Osteoblast (primary cell): ENCODE measurements around the gene LNX2. TPM values are rescaled to one million over a fixed set of nuclear protein-coding genes. Genes with fewer than 3 reads are reported as not detected.
A peak's percentile ranks its signal among the peaks of the same experiment; 100 is the strongest.

ENCODE experiments used
- DNase-seq: peaks from one replicate; pipeline ENCODE4 v3.0.0; 2011; ENCODE audit warnings: low spot score, mixed read lengths; ENCODE audit not compliant: insufficient read length; ENCODE audit errors: missing footprints
- H2AFZ ChIP-seq: 2 replicates; pipeline ENCODE4 v1.6.0; 2011; ENCODE audit warnings: mild to moderate bottlenecking, low read length
- H3K27ac ChIP-seq: 2 replicates; pipeline ENCODE4 v1.5.1; 2011; ENCODE audit warnings: mild to moderate bottlenecking, low read depth, low read length, moderate library complexity
- H3K27me3 ChIP-seq: 2 replicates; pipeline ENCODE4 v1.6.0; 2012; ENCODE audit warnings: mild to moderate bottlenecking, control low read depth, inconsistent platforms, low read length, moderate library complexity; ENCODE audit not compliant: insufficient read depth
- H3K36me3 ChIP-seq: 2 replicates; pipeline ENCODE4 v1.5.1; 2011; ENCODE audit warnings: mild to moderate bottlenecking, low read length, control low read depth, moderate library complexity; ENCODE audit not compliant: insufficient read depth
- H3K4me1 ChIP-seq: 2 replicates; pipeline ENCODE4 v1.5.1; 2011; ENCODE audit warnings: mild to moderate bottlenecking, low read length, control low read depth, moderate library complexity; ENCODE audit not compliant: insufficient read depth
- H3K4me2 ChIP-seq: 2 replicates; pipeline ENCODE4 v1.6.0; 2011; ENCODE audit warnings: mild to moderate bottlenecking, low read length; ENCODE audit not compliant: insufficient read depth
- H3K4me3 ChIP-seq: fragments of 200-600 bp; sonication (generic); 3 replicates; pipeline ENCODE4 v1.5.1; 2012; ENCODE audit warnings: mild to moderate bottlenecking, low read length, inconsistent platforms; ENCODE audit not compliant: insufficient read depth
- H3K79me2 ChIP-seq: 2 replicates; pipeline ENCODE4 v1.6.0; 2012; ENCODE audit warnings: mild to moderate bottlenecking, low read length, control low read depth, inconsistent platforms; ENCODE audit not compliant: insufficient read depth
- H3K9me3 ChIP-seq: 2 replicates; pipeline ENCODE4 v1.5.1; 2011; ENCODE audit warnings: low read depth, low read length, control low read depth
- H4K20me1 ChIP-seq: 2 replicates; pipeline ENCODE4 v1.6.0; 2012; ENCODE audit warnings: mild to moderate bottlenecking, low read length, control low read depth; ENCODE audit not compliant: insufficient read depth
- total RNA-seq: library from RNA; depleted of rRNA; stranded (reverse); fragments of >200 nt; gene quantifications from 2 replicates; pipeline ENCODE4 v1.2.3, GENCODE V29; 2012
- TF ChIP-seq, protein P1 (sequence below): IDR thresholded peaks from 2 replicates; pipeline ENCODE4 v1.5.1; 2011; ENCODE audit warnings: mild to moderate bottlenecking, low read depth, low read length, moderate library complexity; ENCODE audit errors: extremely low read depth

Gene LNX2
- total RNA-seq, 1 donor, result 15.2 TPM

DNA sequence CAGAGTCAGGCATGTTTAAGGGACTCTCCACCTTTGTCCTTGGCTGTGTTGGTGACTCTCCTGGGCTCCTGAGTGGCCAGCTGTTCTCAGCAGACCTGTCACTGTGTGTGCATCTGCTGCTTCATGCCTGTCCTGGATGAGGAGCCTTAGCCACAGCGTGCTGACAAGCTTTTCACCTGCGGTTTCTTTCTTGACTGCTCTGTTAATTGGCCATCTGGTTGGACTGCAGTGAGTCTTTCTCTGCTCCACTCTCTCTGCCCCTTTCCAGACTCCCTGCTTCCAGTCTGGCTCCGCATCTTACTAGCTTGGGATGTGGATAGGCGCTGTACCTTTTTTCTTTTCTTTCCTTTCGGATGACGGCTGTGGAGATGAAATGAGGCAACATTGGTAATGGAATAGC, 40.2 kb upstream of the LNX2 start:
- TF ChIP-seq, protein P1, sequence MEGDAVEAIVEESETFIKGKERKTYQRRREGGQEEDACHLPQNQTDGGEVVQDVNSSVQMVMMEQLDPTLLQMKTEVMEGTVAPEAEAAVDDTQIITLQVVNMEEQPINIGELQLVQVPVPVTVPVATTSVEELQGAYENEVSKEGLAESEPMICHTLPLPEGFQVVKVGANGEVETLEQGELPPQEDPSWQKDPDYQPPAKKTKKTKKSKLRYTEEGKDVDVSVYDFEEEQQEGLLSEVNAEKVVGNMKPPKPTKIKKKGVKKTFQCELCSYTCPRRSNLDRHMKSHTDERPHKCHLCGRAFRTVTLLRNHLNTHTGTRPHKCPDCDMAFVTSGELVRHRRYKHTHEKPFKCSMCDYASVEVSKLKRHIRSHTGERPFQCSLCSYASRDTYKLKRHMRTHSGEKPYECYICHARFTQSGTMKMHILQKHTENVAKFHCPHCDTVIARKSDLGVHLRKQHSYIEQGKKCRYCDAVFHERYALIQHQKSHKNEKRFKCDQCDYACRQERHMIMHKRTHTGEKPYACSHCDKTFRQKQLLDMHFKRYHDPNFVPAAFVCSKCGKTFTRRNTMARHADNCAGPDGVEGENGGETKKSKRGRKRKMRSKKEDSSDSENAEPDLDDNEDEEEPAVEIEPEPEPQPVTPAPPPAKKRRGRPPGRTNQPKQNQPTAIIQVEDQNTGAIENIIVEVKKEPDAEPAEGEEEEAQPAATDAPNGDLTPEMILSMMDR, result no peak
- H3K4me3 ChIP-seq, result no peak overlapping the region
- no peak overlapping the region for H3K4me2 ChIP-seq
- H4K20me1 ChIP-seq, result peaks cover 15% of the 10 kb centered on the region
- no peaks in the 10 kb centered on the region for H3K36me3 ChIP-seq
- H3K4me1 ChIP-seq, result peaks cover 16% of the 10 kb centered on the region
- peaks cover 8% of the 10 kb centered on the region for H3K79me2 ChIP-seq
- DNase-seq, result no peak
- no peak overlapping the region for H2AFZ ChIP-seq
- no peaks in the 10 kb centered on the region for H3K27me3 ChIP-seq
- no peak overlapping the region for H3K27ac ChIP-seq
- no peaks in the 10 kb centered on the region for H3K9me3 ChIP-seq

DNA sequence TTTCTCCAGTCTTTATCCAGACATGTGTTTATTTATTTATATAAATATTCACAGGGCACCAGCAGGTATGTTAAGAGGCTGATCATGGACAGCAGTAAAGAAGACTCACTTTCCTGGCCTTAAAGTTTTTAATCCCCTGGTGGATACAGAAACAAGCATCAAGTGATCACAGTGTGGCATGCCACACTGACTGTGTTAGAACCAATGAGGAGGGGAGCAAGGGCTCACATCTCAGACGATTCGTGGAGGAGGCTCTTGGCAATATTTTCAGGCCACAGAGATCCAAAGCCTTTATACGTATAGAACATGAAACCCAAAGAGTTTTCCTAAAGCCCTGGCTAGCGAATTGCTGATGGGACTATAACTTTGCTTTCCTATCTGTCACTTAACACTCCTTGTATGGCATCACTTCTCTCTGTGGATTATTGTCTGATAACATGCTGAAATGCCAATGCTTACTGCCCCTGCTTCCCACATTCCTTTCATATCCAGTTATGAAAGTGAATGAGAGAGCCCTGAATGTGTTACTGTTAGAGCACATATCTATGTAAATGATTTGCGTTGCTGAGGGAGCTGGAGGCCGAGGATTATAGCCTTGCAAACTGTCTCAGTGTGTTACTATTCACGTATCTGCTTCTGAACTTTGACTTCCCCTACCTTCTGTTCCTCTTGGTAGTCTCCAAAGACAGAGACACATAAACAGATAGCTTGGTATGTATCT, 39.0 kb upstream of the LNX2 start:
- DNase-seq, result no peak
- H3K79me2 ChIP-seq, result peaks cover 14% of the 10 kb centered on the region

DNA sequence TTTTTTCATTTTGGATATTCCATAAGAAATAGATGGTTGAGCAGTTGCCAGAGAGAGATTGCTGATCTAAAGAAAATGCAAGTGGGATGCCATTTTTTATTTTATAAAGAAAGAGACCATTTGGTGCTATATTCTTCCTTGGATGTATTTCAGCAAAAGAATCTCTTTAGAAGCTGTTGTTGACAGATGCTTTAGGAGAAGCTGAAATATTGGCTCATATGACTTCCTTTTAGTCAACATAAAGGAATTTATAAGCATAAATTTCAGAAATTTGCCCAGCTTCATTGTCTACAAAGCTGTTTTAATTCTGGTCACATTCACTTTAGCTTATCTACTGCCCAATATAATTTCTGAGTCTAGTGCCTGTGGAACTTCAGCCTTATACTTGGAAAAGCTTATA, 38.2 kb upstream of the LNX2 start:
- Histone ChIP-seq H3K4me3 (no peak overlapping the region), H2AFZ (no peak overlapping the region), H3K4me2 (no peak overlapping the region), H3K27me3 (no peaks in the 10 kb centered on the region), H3K4me1 (peaks cover 16% of the 10 kb centered on the region), H3K79me2 (peaks cover 14% of the 10 kb centered on the region), H3K36me3 (no peaks in the 10 kb centered on the region), H4K20me1 (peaks cover 18% of the 10 kb centered on the region), H3K9me3 (no peaks in the 10 kb centered on the region), H3K27ac (peak overlapping the region; percentile 43)
- TF ChIP-seq, protein P1, result no peak
- DNase-seq, result no peak

More for the DNA sequence above, 39.0 kb upstream of the LNX2 start:
- TF ChIP-seq, protein P1, result no peak
- Histone ChIP-seq H3K4me3 (no peak overlapping the region), H2AFZ (no peak overlapping the region), H3K4me2 (no peak overlapping the region), H4K20me1 (peaks cover 18% of the 10 kb centered on the region), H3K9me3 (no peaks in the 10 kb centered on the region), H3K36me3 (no peaks in the 10 kb centered on the region), H3K4me1 (peaks cover 16% of the 10 kb centered on the region), H3K27ac (peak overlapping the region; percentile 43), H3K27me3 (no peaks in the 10 kb centered on the region)

DNA sequence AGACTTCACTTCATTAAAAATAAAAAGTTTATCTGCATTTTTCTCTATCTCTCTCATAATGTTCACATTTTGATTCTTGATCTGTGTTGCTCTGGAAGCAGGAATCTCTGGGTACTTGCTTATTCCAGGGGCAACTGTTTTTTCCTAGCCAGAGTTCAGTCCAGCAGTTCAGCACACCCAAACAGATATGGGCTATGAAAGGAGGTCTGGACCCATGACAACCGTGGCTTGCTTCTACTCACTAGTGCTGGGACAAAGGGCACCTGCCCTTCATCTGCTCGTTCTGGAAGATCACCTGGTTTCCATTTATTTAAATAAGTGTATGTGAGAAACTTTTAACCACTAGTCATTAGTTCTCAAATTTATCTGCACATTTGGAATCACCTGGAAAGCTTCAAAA, 37.4 kb upstream of the LNX2 start:
- no peak for DNase-seq
- H3K36me3 ChIP-seq, result no peaks in the 10 kb centered on the region
- no peak overlapping the region for H3K27ac ChIP-seq
- peaks cover 12% of the 10 kb centered on the region for H3K79me2 ChIP-seq
- H3K4me2 ChIP-seq, result no peak overlapping the region
- H3K9me3 ChIP-seq, result no peaks in the 10 kb centered on the region
- peaks cover 14% of the 10 kb centered on the region for H4K20me1 ChIP-seq
- no peak overlapping the region for H2AFZ ChIP-seq
- peaks cover 16% of the 10 kb centered on the region for H3K4me1 ChIP-seq
- H3K27me3 ChIP-seq, result no peaks in the 10 kb centered on the region
- TF ChIP-seq, protein P1, result no peak
- no peak overlapping the region for H3K4me3 ChIP-seq
